GM18873 (cell line): Measurements from ENCODE around the gene HNRNPAB.
"Not testable (repeated sequence)": the region's sequence is repeated elsewhere in the genome, so short reads cannot be mapped to it uniquely, and the experiment has no call there.

Source experiments
- ATAC-seq: cut with Tn5 transposase; IDR thresholded peaks from one replicate; pipeline ENCODE4 v1.9.1; 2021; ENCODE audit warnings: mild to moderate bottlenecking, moderate library complexity, moderate number of reproducible peaks; ENCODE audit not compliant: unreplicated experiment, low FRiP score

Gene HNRNPAB

DNA sequence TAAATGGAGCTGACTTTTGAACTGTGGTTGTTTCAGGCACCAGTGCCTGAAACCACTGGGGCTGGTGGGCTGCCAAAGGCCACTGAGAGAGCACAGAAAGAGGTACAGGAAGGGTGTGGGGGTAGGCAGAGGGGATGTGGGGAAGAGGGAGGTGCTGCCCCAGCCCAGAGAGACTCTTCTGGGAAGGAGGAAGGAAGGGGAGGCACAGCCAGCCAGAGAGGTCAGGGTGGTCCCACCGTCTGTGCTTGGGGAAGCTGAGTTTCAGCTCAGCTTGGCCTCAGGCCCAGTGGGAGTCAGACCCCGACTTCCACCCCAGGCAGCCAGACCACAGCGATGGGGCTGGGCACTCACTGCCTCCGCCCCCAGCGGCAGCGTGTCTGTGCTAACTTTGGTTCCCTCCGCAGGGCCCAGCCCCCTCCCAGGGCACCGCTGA is 36.9 kb downstream of the HNRNPAB start:
- ATAC-seq: no peak

DNA sequence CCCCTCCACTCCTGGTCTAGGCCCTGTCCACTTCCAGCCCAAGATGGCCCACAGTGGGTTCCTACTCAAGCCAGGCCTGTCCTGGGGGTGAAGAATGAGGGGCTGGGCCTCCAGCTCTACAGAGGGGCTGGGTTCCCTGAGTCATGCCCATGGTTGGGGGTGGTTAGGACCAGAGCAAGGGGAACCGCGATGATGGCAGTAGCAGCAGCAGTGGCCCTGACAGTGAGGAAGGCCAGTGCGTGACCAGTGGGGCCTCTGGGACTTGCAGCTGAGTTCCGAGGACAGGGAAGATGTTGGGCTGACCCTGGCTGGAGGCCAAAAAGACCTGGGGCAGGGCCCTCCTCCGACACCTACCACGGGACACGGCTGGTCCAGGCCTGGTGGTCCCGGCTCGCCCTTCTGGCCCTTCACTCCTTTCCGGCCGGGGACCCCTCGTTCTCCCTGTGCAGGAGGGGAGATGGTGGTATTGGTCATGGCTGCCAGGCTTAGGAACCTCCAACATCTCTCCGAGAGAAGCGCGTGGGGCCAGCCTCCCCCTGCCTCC is 37.4 kb downstream of the HNRNPAB start:
- no peak for ATAC-seq

DNA sequence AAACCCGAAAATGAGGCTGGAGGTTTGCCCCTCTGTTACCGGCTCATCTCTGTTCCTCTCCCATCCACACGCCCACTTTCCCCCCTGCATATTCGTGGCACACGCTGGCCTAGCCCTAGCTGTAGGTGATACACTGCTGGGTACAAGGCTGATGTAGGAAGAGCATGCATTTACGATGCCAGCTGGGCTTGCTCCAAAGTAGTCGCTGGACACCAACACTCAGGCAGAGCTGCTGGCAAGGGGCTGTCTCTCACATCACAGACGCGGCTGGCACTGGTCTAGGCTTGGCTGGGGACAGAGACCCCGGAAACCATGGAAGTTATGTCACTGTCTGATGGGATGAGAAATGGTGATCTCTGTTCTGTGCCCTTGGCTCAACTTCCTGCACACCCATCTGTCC is 38.1 kb downstream of the HNRNPAB start:
- ATAC-seq: no peak

DNA sequence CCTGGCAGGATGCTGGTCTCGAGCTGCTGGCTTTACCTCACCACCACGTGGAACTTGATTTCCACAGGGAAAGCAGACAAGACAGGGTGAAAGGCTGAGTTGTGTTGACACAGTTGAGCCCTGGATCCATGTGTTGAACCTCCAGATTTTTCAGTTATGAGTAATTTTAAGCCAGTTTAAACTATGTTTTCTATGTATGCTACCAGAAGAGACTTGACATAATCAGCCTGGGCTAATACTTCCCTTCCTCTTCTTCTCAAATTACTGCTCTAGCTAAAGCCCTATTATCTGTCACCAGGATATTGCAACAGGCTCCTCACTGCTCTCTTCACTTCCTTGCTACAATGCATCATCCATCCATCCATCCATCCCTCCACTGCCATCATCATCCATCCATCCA is 40.2 kb downstream of the HNRNPAB start:
- no peak for ATAC-seq

DNA sequence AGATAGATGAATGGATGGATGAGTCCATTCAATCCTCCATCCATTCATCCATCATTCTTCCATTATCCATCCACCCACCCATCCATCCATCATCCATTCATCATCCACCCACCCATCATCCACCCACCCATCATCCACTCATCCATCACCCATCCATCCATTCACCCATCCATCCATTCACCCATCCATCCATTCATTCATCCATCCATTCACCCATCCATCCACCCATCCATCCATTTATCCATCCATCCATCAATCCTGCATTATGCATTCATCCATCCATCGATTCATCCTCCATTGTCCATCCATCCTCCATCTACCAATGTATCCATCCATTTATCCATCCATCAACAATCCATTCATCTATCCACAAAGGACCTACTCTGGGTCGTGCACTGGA is 41.1 kb downstream of the HNRNPAB start:
- no peak for ATAC-seq

DNA sequence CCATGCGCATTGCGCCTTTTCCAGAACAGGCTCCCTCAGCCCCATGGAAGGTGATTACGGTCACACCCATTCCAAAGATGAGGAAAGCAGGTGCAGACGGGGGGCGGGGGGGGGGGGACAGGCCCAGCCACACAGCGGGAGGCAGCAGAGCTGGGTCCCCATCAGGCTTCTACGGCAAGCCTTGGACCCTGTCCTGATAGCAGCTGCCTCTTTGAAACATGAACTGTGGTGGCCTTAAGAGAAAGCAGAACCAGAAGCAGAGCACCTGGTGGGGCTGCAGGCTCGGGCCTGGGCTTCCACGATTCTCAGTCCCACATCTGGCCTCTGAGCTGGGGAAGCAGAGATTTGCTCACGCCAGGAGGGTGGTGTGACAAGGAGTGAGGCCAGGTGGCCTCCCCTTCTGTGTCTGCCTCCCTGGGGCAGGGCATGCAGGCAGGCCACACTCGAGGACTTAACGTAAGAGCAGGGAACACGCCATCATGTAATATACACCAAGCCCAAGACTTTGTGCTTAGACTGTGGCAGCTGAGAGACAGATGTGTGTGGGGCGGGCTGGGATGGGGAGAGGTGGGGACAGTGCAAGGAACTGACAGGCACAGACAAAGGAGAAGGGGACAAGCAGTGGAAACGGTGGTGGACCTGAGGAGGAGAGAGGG is 42.4 kb downstream of the HNRNPAB start:
- ATAC-seq: no peak

DNA sequence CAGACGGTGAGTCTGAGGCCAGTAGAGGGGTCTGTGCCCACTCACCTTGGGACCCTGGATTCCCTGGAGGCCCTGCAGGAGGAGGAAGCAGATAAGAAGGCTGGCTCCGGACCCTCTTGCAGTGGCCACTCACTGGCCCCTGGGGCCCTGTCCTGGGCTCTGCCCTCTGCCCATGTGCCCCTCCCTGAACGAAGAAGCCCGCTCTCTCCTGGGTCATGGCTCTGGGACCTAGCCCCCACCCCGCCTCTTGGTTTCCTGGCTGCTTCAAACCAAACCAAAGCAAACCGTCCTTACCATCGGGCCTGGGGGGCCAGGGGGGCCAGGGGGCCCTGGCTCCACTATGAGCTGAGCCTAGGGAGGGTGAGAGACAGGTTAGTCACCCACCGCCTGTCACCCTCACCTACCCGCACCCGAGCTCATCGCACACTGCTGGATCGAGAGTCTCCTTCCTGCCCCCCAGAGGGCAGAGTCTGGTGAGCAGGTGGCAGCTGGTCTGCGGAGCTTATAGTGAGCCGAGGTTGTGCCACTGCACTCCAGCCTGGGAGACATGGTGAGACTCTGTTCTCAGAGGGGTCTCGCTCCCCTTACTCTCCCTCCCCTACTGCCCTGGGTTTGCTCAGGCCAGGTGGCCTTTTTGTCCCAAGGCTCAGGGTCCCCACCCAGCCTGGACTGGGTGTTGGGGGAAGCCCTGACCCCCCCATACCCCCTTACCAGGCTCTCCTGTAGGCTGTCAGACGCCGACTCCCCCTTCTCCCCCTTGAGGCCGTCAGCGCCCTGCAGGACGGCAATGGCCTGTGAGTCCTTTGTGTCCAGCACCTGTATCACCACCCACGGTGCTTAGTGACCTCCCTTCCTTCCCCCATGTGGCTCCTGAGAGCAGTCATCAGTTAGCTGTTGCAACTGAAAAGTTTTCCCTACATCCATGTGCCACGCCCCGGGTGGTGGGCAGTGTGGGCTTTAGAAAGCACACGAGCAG is 43.4 kb downstream of the HNRNPAB start:
- no peak for ATAC-seq

DNA sequence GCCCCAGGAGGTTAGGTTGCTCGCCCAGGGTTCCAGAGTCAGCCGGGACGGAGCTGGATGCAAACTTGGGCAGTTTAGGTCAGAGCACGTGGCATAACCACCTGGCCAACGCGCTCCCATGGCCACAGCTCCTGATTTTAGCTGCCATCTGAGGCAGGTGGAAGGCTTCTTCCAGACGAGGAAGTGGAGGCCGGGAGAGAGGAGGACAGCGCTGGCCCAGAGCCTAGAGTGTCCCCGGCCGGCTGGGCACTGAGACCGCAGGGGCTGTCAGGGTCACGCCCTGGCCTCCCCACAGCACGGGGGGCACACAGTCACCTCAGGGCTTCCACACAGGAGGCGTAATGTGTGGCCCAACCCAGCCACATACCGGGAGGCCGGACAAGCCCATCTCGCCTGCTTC is 44.4 kb downstream of the HNRNPAB start:
- ATAC-seq: no peak

DNA sequence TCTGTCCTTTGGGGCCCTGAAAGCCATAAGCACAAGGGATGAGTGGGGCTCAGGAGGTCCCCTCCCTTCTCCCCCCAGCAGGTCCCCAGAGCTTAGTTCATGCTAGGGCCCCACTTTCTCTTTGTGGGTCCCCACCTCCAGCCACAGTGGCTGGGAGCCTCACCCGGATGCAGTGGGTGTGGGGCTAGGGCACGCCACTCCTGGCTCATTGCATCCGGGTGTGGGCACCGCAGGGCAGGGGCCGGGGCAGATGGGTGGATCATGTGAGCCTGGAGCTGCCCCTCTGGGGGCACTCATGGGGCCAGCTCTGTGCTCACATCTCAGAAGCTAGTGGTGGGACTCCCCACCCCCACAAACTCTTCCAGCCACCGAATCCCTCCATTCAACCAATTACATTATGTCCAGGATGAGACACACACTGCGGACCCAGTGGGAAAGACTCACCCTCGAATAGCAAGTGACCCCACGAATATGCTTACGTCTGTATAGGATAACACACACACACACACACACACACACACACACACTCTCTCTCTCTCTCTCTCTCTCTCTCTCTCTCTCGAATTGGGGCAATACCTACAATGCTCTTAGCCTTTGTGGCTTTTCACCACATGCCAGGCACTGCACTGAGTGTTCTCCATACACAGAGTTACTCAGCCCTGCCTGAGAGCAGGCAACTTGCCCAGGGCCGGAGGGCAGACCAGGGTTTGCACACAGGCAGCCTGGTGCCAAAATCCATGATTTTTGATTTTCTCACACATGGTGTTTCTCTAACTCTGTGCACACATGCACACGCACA is 45.1 kb downstream of the HNRNPAB start:
- no peak for ATAC-seq

DNA sequence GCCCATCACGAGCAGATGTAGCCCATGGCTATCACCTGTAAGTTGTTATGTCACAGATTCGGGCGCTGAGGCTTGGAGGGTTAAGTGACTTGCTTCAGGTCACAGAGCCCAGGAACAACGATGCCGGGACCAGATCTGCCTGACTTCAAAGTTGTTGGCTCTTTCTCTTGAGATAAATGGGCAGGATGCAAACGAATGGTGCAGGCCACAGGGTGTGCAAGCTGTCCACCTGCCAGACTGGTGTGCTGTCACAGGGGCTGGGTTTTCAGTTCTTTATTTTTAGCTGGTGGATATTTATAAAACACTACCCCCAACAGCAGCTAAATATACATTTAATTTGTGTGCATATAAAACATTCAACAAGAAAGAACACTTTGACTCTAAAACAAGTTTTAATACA is 45.9 kb downstream of the HNRNPAB start:
- no peak for ATAC-seq

DNA sequence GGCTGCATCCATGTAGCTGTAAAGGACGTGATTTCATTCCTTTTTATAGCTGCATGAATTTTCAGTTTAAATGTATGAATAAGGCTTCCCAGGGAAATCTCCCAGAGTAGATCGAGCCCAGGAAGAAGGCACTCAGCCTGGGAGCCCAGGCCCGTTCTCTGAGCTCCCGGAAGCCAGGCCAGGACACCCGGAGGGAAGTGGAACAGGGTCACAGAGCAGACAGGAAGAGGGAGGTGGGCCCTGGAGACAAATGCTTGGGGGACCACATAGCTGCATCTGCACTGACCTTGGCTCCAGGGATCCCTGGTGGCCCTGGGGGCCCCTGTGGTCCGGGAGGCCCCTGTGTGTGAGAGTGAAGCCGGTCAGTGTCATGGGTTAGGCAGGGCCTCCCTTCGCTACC is 47.9 kb downstream of the HNRNPAB start:
- no peak for ATAC-seq

DNA sequence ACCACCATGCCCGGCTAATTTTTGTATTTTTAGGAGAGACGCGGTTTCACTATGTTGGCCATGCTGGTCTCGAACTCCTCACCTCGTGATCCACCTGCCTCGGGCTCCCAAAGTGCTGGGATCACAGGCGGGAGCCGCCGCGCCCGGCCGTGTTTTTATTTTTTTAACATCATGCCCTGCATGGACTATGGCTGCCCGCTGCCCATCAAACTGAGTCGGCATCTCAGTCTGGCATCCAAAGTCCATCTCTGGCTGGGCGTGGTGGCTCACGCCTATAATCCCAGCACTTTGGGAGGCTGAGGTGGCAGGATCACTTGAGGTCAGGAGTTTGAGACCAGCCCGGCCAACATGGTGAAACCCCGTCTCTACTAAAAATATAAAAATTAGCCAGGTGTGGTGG is 49.3 kb downstream of the HNRNPAB start:
- not testable (repeated sequence) for ATAC-seq

DNA sequence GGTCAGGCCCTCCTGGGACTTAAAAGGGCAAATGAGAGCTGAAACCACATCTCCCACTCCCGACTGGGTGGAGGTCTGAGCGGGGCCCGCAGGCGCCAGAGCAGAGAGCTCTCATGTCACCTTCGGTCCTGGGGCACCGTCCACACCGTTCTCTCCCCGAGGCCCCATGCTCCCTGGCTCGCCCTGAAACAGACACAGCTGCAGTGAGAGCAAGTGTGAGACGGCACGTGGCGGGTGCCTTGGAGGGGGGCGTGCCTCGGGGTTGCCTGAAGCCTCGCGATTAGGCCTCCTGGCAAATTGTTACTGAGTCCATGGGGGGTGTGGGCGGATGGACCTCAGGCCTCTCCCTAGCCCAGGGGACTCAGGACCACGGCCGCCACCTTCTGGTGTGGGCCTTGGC is 52.4 kb downstream of the HNRNPAB start:
- no peak for ATAC-seq

DNA sequence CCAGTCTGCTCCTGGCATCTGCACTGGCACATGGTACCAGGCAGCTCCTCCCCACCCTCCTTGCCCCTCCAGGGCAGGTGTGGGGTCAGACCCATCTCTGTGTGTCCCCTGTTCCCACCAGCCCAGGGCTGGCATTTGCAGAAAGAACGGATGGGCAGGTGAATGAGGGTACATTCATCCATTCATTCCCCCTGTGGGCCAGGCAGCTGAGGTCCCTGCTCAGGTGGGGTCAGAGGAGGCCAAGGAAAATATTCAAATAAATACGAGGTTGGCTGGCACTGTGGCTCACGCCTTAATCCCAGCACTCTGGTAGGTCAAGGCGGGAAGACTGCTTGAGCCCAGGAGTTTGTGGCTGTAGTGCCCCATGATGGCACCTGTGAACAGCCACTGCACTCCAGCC is 53.3 kb downstream of the HNRNPAB start:
- ATAC-seq: no peak

DNA sequence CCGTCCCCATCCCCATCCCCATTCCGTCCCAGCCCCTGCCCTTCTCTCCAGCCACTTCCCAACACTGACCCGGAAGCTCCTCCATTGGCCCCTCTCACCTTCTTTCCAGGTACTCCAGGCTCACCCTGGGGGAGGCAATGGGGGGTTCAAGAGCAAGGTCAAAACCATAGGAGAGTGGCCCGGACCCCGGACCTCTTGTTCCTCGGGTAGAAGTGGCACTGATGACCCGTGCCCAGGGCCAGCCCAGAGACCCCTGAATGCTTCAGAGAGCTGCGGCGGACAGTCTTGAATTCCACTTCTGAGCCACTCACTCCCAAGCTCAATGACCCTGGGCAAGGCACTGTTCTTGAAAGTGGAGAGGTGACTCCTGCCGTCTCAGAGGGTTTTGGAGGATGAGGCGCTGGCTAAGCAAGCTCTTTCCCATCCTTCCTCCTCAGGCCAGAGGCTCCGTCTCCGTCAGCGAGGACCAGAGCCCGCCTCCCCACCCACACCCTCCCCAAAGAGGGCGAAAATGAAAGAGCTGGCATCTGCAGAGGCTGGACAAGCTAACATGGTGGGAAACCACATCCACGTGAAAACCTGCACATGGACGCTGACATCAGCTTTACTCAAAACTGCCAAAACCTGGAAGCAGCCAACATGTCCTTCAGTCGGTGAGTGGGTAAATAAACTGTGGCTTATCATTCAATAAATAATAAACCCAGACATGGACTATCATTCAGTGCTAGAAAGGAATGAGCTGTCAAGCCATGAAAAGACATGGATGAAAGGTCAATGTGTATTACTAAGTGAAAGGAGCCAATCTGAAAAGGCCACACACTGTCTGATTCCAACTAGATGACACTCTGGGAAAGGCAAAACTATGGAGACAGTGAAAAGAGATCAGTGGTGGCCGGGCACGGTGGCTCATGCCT is 55.5 kb downstream of the HNRNPAB start:
- ATAC-seq: no peak
